Tibial nerve (tissue), 4 donors: Measurements from ENCODE around the gene FAXC. TPM values are rescaled to one million over a fixed set of nuclear protein-coding genes. Genes with fewer than 3 reads are reported as not detected.

Experiments used
- DNase-seq, 2 donors: peaks; one replicate each; pipeline ENCODE4 v3.0.0-alpha.2; 2019; ENCODE audit warnings: low spot score in 2 of 2
- H3K27ac ChIP-seq, 4 donors: fragments of 200-600 bp; sonication (generic) in 3 of 4; one replicate each; pipeline ENCODE4 v1.5.1; 2017 to 2019; ENCODE audit warnings: mild to moderate bottlenecking in 1 of 4
- H3K27me3 ChIP-seq, 2 donors: fragments of 200-600 bp; sonication (generic) in 1 of 2; one replicate each; pipeline versions ENCODE4 v1.5.1 to v1.6.0; 2017 to 2019
- H3K36me3 ChIP-seq, 3 donors: fragments of 200-600 bp; sonication (generic); one replicate each; pipeline ENCODE4 v1.5.1; 2018 to 2019
- H3K4me1 ChIP-seq, 4 donors: fragments of 200-600 bp; sonication (generic) in 3 of 4; one replicate each; pipeline ENCODE4 v1.5.1; 2017 to 2019
- H3K4me3 ChIP-seq, 4 donors: fragments of 200-600 bp; sonication (generic) in 3 of 4; one replicate each; pipeline ENCODE4 v1.5.1; 2017 to 2019; ENCODE audit warnings: mild to moderate bottlenecking in 1 of 4, moderate library complexity in 1 of 4
- H3K9me3 ChIP-seq, 4 donors: fragments of 200-600 bp; sonication (generic) in 3 of 4; one replicate each; pipeline ENCODE4 v1.5.1; 2017 to 2019
- EP300 ChIP-seq, 2 donors: sonication (generic); formaldehyde crosslinking; IDR thresholded peaks; one replicate each; pipeline ENCODE4 v1.6.1; 2017; ENCODE audit warnings: antibody characterized with exemption in 2 of 2, mild to moderate bottlenecking in 1 of 2
- POLR2A ChIP-seq, 2 donors: fragments of 450-650 bp; IDR thresholded peaks; one replicate each; pipeline ENCODE4 v1.6.1; 2017; ENCODE audit warnings: antibody characterized with exemption in 2 of 2, mild to moderate bottlenecking in 2 of 2, moderate library complexity in 2 of 2
- WGBS, 2 donors: methylation state at CpG; one replicate each; pipeline ENCODE4 v1.1.5; 2018; 5-methylcytosine and 5-hydroxymethylcytosine counted together
- total RNA-seq, 4 donors: library from RNA; depleted of rRNA; stranded (reverse); fragments of >200 nt; gene quantifications; one replicate each; pipeline ENCODE4 v1.1.0, GENCODE V29; 2016
- TF ChIP-seq, protein P1 (sequence below), 5 experiments: fragments of 200-600 bp in 3 of 5; fragments of 450-650 bp in 2 of 5; sonication (generic) in 3 of 5; IDR thresholded peaks; one replicate each; pipeline ENCODE4 v1.5.1; 2016 to 2019; ENCODE audit warnings: antibody characterized with exemption in 5 of 5, mild to moderate bottlenecking in 3 of 5, moderate library complexity in 2 of 5

Gene FAXC
- total RNA-seq, 4 donors from 2014 or later, result under 0.01 to 2.4 (median 0.44) TPM

DNA sequence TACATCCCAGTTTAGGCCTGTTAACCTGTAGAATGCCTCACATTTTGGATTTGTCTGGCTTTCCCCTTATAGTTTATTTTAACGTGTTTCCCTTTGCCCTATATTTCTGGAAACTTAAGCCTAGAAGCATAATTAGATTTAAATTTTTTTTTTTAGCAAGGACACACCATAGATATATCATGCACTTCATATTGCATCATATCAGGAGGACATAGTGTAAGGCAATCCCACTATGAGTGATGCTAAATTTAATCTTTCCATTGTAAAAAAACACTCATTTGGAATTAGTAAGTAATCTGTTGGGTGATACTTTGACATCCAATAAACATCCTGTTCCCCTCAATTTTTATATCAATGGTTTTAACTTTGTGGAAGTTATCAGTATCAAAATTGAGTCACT is 10.3 kb upstream of the FAXC start:
- TF ChIP-seq, protein P1, sequence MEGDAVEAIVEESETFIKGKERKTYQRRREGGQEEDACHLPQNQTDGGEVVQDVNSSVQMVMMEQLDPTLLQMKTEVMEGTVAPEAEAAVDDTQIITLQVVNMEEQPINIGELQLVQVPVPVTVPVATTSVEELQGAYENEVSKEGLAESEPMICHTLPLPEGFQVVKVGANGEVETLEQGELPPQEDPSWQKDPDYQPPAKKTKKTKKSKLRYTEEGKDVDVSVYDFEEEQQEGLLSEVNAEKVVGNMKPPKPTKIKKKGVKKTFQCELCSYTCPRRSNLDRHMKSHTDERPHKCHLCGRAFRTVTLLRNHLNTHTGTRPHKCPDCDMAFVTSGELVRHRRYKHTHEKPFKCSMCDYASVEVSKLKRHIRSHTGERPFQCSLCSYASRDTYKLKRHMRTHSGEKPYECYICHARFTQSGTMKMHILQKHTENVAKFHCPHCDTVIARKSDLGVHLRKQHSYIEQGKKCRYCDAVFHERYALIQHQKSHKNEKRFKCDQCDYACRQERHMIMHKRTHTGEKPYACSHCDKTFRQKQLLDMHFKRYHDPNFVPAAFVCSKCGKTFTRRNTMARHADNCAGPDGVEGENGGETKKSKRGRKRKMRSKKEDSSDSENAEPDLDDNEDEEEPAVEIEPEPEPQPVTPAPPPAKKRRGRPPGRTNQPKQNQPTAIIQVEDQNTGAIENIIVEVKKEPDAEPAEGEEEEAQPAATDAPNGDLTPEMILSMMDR (IDR thresholded peaks at IDR 0.05), result no peak
- TF ChIP-seq EP300 (IDR thresholded peaks at IDR 0.05) (no peak), POLR2A (IDR thresholded peaks at IDR 0.05) (no peak)
- 77 to 83% methylated on average over 1 of the region's 1 CpG for WGBS, 2 donors
- no peaks in the 10 kb centered on the region for H3K4me1 ChIP-seq

DNA sequence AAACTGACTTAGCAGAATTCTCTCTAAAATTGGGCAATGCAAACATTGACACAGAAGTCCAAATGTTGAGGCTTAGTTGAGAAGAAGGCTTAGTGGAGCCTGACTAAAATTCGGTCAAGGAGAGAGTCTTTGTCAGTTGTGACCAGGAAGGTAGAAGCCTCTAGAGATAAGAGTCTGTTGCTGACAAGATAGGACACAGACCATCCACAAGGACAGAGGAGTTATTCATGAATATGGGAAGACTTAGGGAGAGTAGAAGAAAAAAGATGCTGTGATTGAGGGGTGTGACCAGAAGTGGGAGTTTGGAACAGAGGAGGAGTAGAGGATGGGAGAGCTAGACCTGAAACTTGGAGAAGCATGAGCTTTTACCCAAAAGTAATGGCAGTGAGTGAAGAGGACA is 7.2 kb upstream of the FAXC start:
- no peak overlapping the region for H3K27ac ChIP-seq
- no peaks in the 10 kb centered on the region for H3K4me1 ChIP-seq
- no peaks in the 10 kb centered on the region for H3K36me3 ChIP-seq
- 77 to 88% methylated on average over 1 of the region's 1 CpG for WGBS, 2 donors
- TF ChIP-seq, protein P1 (IDR thresholded peaks at IDR 0.05), result no peak
- TF ChIP-seq POLR2A (IDR thresholded peaks at IDR 0.05), result no peak
- no peak for TF ChIP-seq EP300 (IDR thresholded peaks at IDR 0.05)
- no peak overlapping the region for H3K4me3 ChIP-seq
- no peaks in the 10 kb centered on the region for H3K9me3 ChIP-seq
- no peak for DNase-seq
- H3K27me3 ChIP-seq, result peaks cover 0 to 7% of the 10 kb centered on the region in 2 donors

More for the DNA sequence above, 10.3 kb upstream of the FAXC start:
- no peak overlapping the region for H3K4me3 ChIP-seq
- no peaks in the 10 kb centered on the region for H3K27me3 ChIP-seq
- H3K36me3 ChIP-seq, result no peaks in the 10 kb centered on the region
- H3K27ac ChIP-seq, result no peak overlapping the region
- H3K9me3 ChIP-seq, result no peaks in the 10 kb centered on the region
- no peak for DNase-seq

DNA sequence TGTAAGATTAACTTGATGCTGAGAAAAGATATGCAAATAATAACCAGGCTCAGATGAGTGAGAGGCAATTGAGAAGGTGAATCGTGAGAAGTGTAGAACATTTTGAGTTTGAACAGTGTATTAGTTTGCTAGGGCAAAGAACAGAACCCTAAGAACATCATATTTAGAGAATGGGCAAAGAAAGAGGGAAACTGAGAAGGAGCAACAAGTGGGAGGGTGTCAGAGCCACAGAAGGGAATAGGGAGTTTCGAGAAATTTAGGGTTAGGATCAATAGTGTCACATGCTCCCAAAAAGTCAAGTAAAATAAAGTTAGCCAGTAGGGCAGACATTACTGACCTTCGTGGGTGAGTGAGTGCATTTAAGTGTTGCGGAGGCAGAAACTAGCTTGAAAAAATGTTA is 5.5 kb upstream of the FAXC start:
- Histone ChIP-seq H3K4me1 (peaks cover 0 to 3% (median under 1%) of the 10 kb centered on the region in 4 donors), H3K27ac (no peak overlapping the region), H3K9me3 (no peaks in the 10 kb centered on the region), H3K4me3 (no peak overlapping the region), H3K27me3 (peaks cover 0 to 16% of the 10 kb centered on the region in 2 donors), H3K36me3 (no peaks in the 10 kb centered on the region)
- no peak for DNase-seq
- 61 to 76% methylated on average over 4 of the region's 4 CpGs for WGBS, 2 donors
- no peak for TF ChIP-seq POLR2A (IDR thresholded peaks at IDR 0.05)
- TF ChIP-seq, protein P1 (IDR thresholded peaks at IDR 0.05), result no peak
- no peak for TF ChIP-seq EP300 (IDR thresholded peaks at IDR 0.05)

DNA sequence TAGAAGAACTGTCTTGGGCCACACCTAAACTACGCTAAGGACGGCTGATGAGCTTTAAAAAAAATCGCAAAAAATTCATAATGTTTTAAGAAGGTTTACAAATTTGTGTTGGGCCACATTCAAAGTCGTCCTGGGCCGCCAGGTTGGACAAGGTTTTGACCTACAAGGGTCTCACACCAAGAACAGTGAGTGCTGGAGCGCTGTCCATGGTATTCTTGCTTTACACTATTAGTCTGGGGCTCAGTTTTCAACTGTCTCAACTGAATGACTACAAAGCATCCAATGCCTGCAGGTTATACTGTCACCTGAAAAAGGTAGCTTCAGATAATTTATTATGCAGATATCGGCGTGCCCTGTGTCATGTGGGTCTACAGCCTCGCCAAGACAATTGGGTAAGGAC is 3.7 kb upstream of the FAXC start:
- no peak for TF ChIP-seq EP300 (IDR thresholded peaks at IDR 0.05)
- TF ChIP-seq, protein P1 (IDR thresholded peaks at IDR 0.05), result no peak
- no peak for TF ChIP-seq POLR2A (IDR thresholded peaks at IDR 0.05)
- Histone ChIP-seq H3K36me3 (no peaks in the 10 kb centered on the region), H3K9me3 (no peaks in the 10 kb centered on the region), H3K27me3 (peaks cover 0 to 27% of the 10 kb centered on the region in 2 donors), H3K27ac (no peak overlapping the region), H3K4me3 (no peak overlapping the region), H3K4me1 (peaks cover 0 to 13% (median 2%) of the 10 kb centered on the region in 4 donors)
- WGBS, 2 donors, result 71 to 75% methylated on average over 9 of the region's 9 CpGs
- no peak for DNase-seq

DNA sequence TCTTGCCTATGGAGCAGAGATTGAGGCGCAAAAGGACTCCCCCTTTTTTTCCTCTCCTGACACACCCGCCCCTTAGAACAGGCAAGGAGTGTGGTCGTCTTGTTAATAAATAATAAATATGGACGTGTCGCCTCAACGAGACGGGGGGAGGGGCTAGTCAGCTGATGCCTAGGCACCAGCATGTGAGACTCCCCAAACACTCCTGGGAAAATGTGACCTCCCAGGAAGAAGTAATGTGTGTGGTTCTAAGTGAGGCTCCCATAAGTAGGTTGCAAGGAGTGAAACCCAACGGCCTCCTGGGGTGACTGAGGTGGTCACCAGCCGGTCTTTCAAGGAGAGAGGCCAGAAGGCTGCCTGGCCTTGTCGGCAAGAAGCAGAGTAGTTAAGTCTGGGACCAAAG is 1.1 kb upstream of the FAXC start:
- 30 to 38% methylated on average over 10 of the region's 10 CpGs for WGBS, 2 donors
- no peaks in the 10 kb centered on the region for H3K9me3 ChIP-seq
- H3K4me3 ChIP-seq, result no peak overlapping the region
- DNase-seq, result no peak
- TF ChIP-seq EP300 (IDR thresholded peaks at IDR 0.05) (no peak), POLR2A (IDR thresholded peaks at IDR 0.05) (no peak)
- TF ChIP-seq, protein P1 (IDR thresholded peaks at IDR 0.05), result no peak
- H3K4me1 ChIP-seq, result peaks cover 0 to 13% (median 2%) of the 10 kb centered on the region in 4 donors
- peaks cover 0 to 29% of the 10 kb centered on the region in 2 donors for H3K27me3 ChIP-seq
- no peaks in the 10 kb centered on the region for H3K36me3 ChIP-seq
- H3K27ac ChIP-seq, result no peak overlapping the region
